ENCODE results near the gene SLC2A1. TPM values are rescaled to one million over a fixed set of nuclear protein-coding genes. Genes with fewer than 3 reads are reported as not detected.

SLC2A1 gene
- total RNA-seq, 1 donor from 2014 or later: 303 TPM

- Histone ChIP-seq H3K9me3 (ENCODE audit: low read depth) (no peaks in the 10 kb centered on the region), H4K20me1 (ENCODE audit: low read depth) (no peaks in the 10 kb centered on the region), H2AFZ (replicated peaks) (no peak overlapping the region), H3K4me3 (no peak overlapping the region), H3K36me3 (no peaks in the 10 kb centered on the region), H3K9ac (no peak overlapping the region), H3K4me1 (peaks cover 4% of the 10 kb centered on the region), H3K79me2 (ENCODE audit: low read depth) (no peaks in the 10 kb centered on the region), H3F3A (ENCODE audit: low read depth) (no peaks in the 10 kb centered on the region), H3K4me2 (no peak overlapping the region), H3K27me3 (no peaks in the 10 kb centered on the region), H3K27ac (no peak overlapping the region)
- H3K27me3 Mint-ChIP-seq (ENCODE audit: insufficient read depth, low read depth): peaks cover 2% of the 10 kb centered on the region
- H3K27ac Mint-ChIP-seq: peak overlapping the region; percentile 33
- TF ChIP-seq EZH2phosphoT487 (IDR thresholded peaks at IDR 0.05) (no peak), CTCF (IDR thresholded peaks at IDR 0.05) (no peak), EZH2 (IDR thresholded peaks at IDR 0.05) (no peak)
- peaks cover 15% of the 10 kb centered on the region for H3K4me1 Mint-ChIP-seq
- no peak for DNase-seq (ENCODE audit: low spot score)
- H3K4me3 Mint-ChIP-seq: no peak overlapping the region
- H3K9me3 Mint-ChIP-seq: peaks cover 5% of the 10 kb centered on the region
- H3K36me3 Mint-ChIP-seq: peaks cover 3% of the 10 kb centered on the region
Observed at GRCh38 chr1:42998386-42998785, 39.7 kb upstream of the SLC2A1 start.

- Mint-ChIP-seq H3K27ac (no peak overlapping the region), H3K9me3 (peaks cover 5% of the 10 kb centered on the region), H3K4me3 (no peak overlapping the region), H3K27me3 (ENCODE audit: insufficient read depth, low read depth) (peaks cover 2% of the 10 kb centered on the region), H3K4me1 (peaks cover 28% of the 10 kb centered on the region), H3K36me3 (peaks cover 4% of the 10 kb centered on the region)
- Histone ChIP-seq H3K79me2 (ENCODE audit: low read depth) (no peaks in the 10 kb centered on the region), H3K9me3 (ENCODE audit: low read depth) (no peaks in the 10 kb centered on the region), H3K36me3 (no peaks in the 10 kb centered on the region), H3K4me3 (no peak overlapping the region), H2AFZ (replicated peaks) (no peak overlapping the region), H3F3A (ENCODE audit: low read depth) (no peaks in the 10 kb centered on the region), H3K9ac (no peak overlapping the region), H4K20me1 (ENCODE audit: low read depth) (no peaks in the 10 kb centered on the region), H3K27ac (no peak overlapping the region), H3K4me1 (peaks cover 12% of the 10 kb centered on the region), H3K27me3 (no peaks in the 10 kb centered on the region), H3K4me2 (no peak overlapping the region)
- DNase-seq (ENCODE audit: low spot score): no peak
- TF ChIP-seq CTCF (IDR thresholded peaks at IDR 0.05): no peak
- TF ChIP-seq EZH2 (IDR thresholded peaks at IDR 0.05): no peak
- TF ChIP-seq EZH2phosphoT487 (IDR thresholded peaks at IDR 0.05): no peak
Observed at GRCh38 chr1:42996384-42996970, 37.8 kb upstream of the SLC2A1 start.

- H3K4me1 ChIP-seq: peaks cover 12% of the 10 kb centered on the region
- H3K9ac ChIP-seq: no peak overlapping the region
- Mint-ChIP-seq H3K27me3 (ENCODE audit: insufficient read depth, low read depth) (peaks cover 7% of the 10 kb centered on the region), H3K4me3 (no peak overlapping the region), H3K9me3 (peaks cover 8% of the 10 kb centered on the region), H3K36me3 (peaks cover 8% of the 10 kb centered on the region), H3K27ac (peak overlapping the region; percentile 81), H3K4me1 (peaks cover 30% of the 10 kb centered on the region)
- no peak overlapping the region for H3K4me3 ChIP-seq
- DNase-seq (ENCODE audit: low spot score): no peak
- H3K36me3 ChIP-seq: no peaks in the 10 kb centered on the region
- H3K27me3 ChIP-seq: no peaks in the 10 kb centered on the region
- H3K4me2 ChIP-seq: peak overlapping the region; percentile 5
- no peak overlapping the region for H3K27ac ChIP-seq
- TF ChIP-seq CTCF (IDR thresholded peaks at IDR 0.05): no peak
- TF ChIP-seq EZH2phosphoT487 (IDR thresholded peaks at IDR 0.05): no peak
- no peak for TF ChIP-seq EZH2 (IDR thresholded peaks at IDR 0.05)
- H2AFZ ChIP-seq (replicated peaks): no peak overlapping the region
- no peaks in the 10 kb centered on the region for H3K79me2 ChIP-seq (ENCODE audit: low read depth)
- H4K20me1 ChIP-seq (ENCODE audit: low read depth): no peaks in the 10 kb centered on the region
- no peaks in the 10 kb centered on the region for H3K9me3 ChIP-seq (ENCODE audit: low read depth)
- H3F3A ChIP-seq (ENCODE audit: low read depth): peaks cover 3% of the 10 kb centered on the region
Observed at GRCh38 chr1:42993502-42994136, 35.0 kb upstream of the SLC2A1 start.

Measured in neural progenitor cell (in vitro differentiated cells).